NT2/D1 (cell line): Measurements from ENCODE around the gene KLHL7.

Experiments
- SUZ12 ChIP-seq: IDR thresholded peaks from 2 replicates; pipeline ENCODE4 v1.6.1; 2011; ENCODE audit not compliant: insufficient read length, insufficient read depth; ENCODE audit errors: extremely low read depth
- YY1 ChIP-seq: IDR thresholded peaks from 2 replicates; pipeline ENCODE4 v1.6.1; 2011; ENCODE audit not compliant: insufficient read length, insufficient read depth
- ZNF274 ChIP-seq: IDR thresholded peaks from 2 replicates; pipeline ENCODE4 v1.6.1; 2011; ENCODE audit warnings: mild to moderate bottlenecking, low read depth, low read length

- TF ChIP-seq ZNF274 (no peak), SUZ12 (no peak), YY1 (no peak)
These were observed 2.2 kb downstream of the KLHL7 start for GRCh38 chr7:23107781-23108180.
